Uterus (tissue), 2 donors: Measurements from ENCODE around the gene MLEC.

Experiments used
- POLR2A ChIP-seq, 2 donors: fragments of 450-650 bp; IDR thresholded peaks; one replicate each; pipeline ENCODE4 v1.6.1; 2016; ENCODE audit warnings: antibody characterized with exemption in 2 of 2, mild to moderate bottlenecking in 1 of 2, moderate library complexity in 1 of 2
- TF ChIP-seq, protein P1 (sequence below), 4 experiments: fragments of 200-600 bp in 2 of 4; fragments of 450-650 bp in 2 of 4; sonication (generic) in 2 of 4; IDR thresholded peaks; one replicate each; pipeline ENCODE4 v1.5.1; 2016 to 2019; ENCODE audit warnings: antibody characterized with exemption in 4 of 4, mild to moderate bottlenecking in 2 of 4, moderate library complexity in 1 of 4

DNA sequence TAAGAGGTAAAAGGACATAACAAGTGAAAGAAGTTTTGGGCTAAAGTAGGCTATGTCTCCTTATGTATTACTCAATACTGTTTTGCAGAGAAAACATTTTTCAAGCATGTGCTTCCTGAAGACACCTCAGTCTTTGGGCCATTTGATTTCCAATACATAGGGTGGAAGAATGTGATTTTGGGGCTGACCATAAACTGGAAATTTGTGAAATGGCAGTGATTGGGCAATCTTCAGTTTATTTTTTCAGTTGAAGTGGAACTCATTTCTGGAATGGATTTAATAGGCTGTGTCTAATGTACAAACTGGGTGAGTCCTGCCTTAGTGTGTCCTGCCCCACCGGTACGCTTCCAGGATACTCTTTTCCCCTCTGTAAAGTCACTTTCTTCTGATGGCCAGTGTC, 35.8 kb downstream of the MLEC start:
- TF ChIP-seq, protein P1, sequence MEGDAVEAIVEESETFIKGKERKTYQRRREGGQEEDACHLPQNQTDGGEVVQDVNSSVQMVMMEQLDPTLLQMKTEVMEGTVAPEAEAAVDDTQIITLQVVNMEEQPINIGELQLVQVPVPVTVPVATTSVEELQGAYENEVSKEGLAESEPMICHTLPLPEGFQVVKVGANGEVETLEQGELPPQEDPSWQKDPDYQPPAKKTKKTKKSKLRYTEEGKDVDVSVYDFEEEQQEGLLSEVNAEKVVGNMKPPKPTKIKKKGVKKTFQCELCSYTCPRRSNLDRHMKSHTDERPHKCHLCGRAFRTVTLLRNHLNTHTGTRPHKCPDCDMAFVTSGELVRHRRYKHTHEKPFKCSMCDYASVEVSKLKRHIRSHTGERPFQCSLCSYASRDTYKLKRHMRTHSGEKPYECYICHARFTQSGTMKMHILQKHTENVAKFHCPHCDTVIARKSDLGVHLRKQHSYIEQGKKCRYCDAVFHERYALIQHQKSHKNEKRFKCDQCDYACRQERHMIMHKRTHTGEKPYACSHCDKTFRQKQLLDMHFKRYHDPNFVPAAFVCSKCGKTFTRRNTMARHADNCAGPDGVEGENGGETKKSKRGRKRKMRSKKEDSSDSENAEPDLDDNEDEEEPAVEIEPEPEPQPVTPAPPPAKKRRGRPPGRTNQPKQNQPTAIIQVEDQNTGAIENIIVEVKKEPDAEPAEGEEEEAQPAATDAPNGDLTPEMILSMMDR (IDR thresholded peaks at IDR 0.05): no peak
- no peak for TF ChIP-seq POLR2A (IDR thresholded peaks at IDR 0.05)
